ENCODE data around the gene PRPF6.
A peak's percentile ranks its signal among the peaks of the same experiment; 100 is the strongest.

PRPF6 gene

GRCh38 chr20:64042054-64042781, 61.3 kb downstream of the PRPF6 start:
- Histone ChIP-seq H3K4me1 (ENCODE audit: insufficient read depth, low read length) (peaks cover 19% of the 10 kb centered on the region; the same call in 1 of the 2 replicates), H3K9me3 (ENCODE audit: control insufficient read depth, insufficient read depth, low read length) (no peaks in the 10 kb centered on the region), H3K9ac (ENCODE audit: low read depth, low read length) (peak overlapping the region; percentile 71; the same call in 1 of the 2 replicates), H3K36me3 (ENCODE audit: insufficient read depth, low read length) (no peaks in the 10 kb centered on the region)

- Histone ChIP-seq H3K4me1 (ENCODE audit: insufficient read depth, low read length) (peaks cover 19% of the 10 kb centered on the region; the same call in 1 of the 2 replicates), H3K36me3 (ENCODE audit: insufficient read depth, low read length) (no peaks in the 10 kb centered on the region), H3K9ac (ENCODE audit: low read depth, low read length) (no peak overlapping the region), H3K9me3 (ENCODE audit: control insufficient read depth, insufficient read depth, low read length) (no peaks in the 10 kb centered on the region)
Measured at GRCh38 chr20:64043768-64044167, 62.8 kb downstream of the PRPF6 start.

- Histone ChIP-seq H3K36me3 (ENCODE audit: insufficient read depth, low read length) (no peaks in the 10 kb centered on the region), H3K4me1 (ENCODE audit: insufficient read depth, low read length) (peaks cover 14% of the 10 kb centered on the region; the same call in 1 of the 2 replicates), H3K9me3 (ENCODE audit: control insufficient read depth, insufficient read depth, low read length) (no peaks in the 10 kb centered on the region), H3K9ac (ENCODE audit: low read depth, low read length) (no peak overlapping the region)
Measured at GRCh38 chr20:64044484-64045247, 63.7 kb downstream of the PRPF6 start.

- no peaks in the 10 kb centered on the region for H3K9me3 ChIP-seq (ENCODE audit: control insufficient read depth, insufficient read depth, low read length)
- H3K4me1 ChIP-seq (ENCODE audit: insufficient read depth, low read length): peaks cover 18% of the 10 kb centered on the region; the same call in 1 of the 2 replicates
- no peaks in the 10 kb centered on the region for H3K36me3 ChIP-seq (ENCODE audit: insufficient read depth, low read length)
- H3K9ac ChIP-seq (ENCODE audit: low read depth, low read length): no peak overlapping the region
Measured at GRCh38 chr20:64045346-64046011, 64.5 kb downstream of the PRPF6 start.

GRCh38 chr20:64047046-64047389, 66.1 kb downstream of the PRPF6 start:
- no peaks in the 10 kb centered on the region for H3K36me3 ChIP-seq (ENCODE audit: insufficient read depth, low read length)
- H3K9me3 ChIP-seq (ENCODE audit: control insufficient read depth, insufficient read depth, low read length): no peaks in the 10 kb centered on the region
- H3K9ac ChIP-seq (ENCODE audit: low read depth, low read length): no peak overlapping the region
- H3K4me1 ChIP-seq (ENCODE audit: insufficient read depth, low read length): peaks cover 18% of the 10 kb centered on the region; the same call in 1 of the 2 replicates

- peak overlapping the region; percentile 37 for H3K9ac ChIP-seq (ENCODE audit: low read depth, low read length)
- peaks cover 18% of the 10 kb centered on the region; the same call in 1 of the 2 replicates for H3K4me1 ChIP-seq (ENCODE audit: insufficient read depth, low read length)
- H3K9me3 ChIP-seq (ENCODE audit: control insufficient read depth, insufficient read depth, low read length): no peaks in the 10 kb centered on the region
- H3K36me3 ChIP-seq (ENCODE audit: insufficient read depth, low read length): no peaks in the 10 kb centered on the region
Measured at GRCh38 chr20:64047968-64048401, 67.1 kb downstream of the PRPF6 start.

GRCh38 chr20:64048402-64049044, 67.6 kb downstream of the PRPF6 start:
- no peaks in the 10 kb centered on the region for H3K9me3 ChIP-seq (ENCODE audit: control insufficient read depth, insufficient read depth, low read length)
- H3K36me3 ChIP-seq (ENCODE audit: insufficient read depth, low read length): no peaks in the 10 kb centered on the region
- peaks cover 19% of the 10 kb centered on the region; the same call in 1 of the 2 replicates for H3K4me1 ChIP-seq (ENCODE audit: insufficient read depth, low read length)
- peak overlapping the region; percentile 37 for H3K9ac ChIP-seq (ENCODE audit: low read depth, low read length)

- Histone ChIP-seq H3K36me3 (ENCODE audit: insufficient read depth, low read length) (no peaks in the 10 kb centered on the region), H3K9me3 (ENCODE audit: control insufficient read depth, insufficient read depth, low read length) (no peaks in the 10 kb centered on the region), H3K4me1 (ENCODE audit: insufficient read depth, low read length) (peaks cover 25% of the 10 kb centered on the region; the same call in 1 of the 2 replicates), H3K9ac (ENCODE audit: low read depth, low read length) (peak within 1 kb of the TSS; percentile 37)
Measured at GRCh38 chr20:64049060-64049877, 68.3 kb downstream of the PRPF6 start, which contains the start of gene SOX18. Gene SOX18, minus strand, starts transcription at chr20:64049639. Its CDS starts 123 bp downstream, at chr20:64049516.

- Histone ChIP-seq H3K9ac (ENCODE audit: low read depth, low read length) (no peak overlapping the region; the same call in 1 of the 2 replicates), H3K9me3 (ENCODE audit: control insufficient read depth, insufficient read depth, low read length) (no peaks in the 10 kb centered on the region), H3K4me1 (ENCODE audit: insufficient read depth, low read length) (peaks cover 22% of the 10 kb centered on the region; the same call in 1 of the 2 replicates), H3K36me3 (ENCODE audit: insufficient read depth, low read length) (no peaks in the 10 kb centered on the region)
Measured at GRCh38 chr20:64049878-64050260, 68.9 kb downstream of the PRPF6 start.

GRCh38 chr20:64050261-64051032, 69.5 kb downstream of the PRPF6 start:
- no peak overlapping the region for H3K9ac ChIP-seq (ENCODE audit: low read depth, low read length)

GRCh38 chr20:64051033-64051452, 70.1 kb downstream of the PRPF6 start:
- Histone ChIP-seq H3K4me1 (ENCODE audit: insufficient read depth, low read length) (peaks cover 12% of the 10 kb centered on the region; the same call in 1 of the 2 replicates), H3K9ac (ENCODE audit: low read depth, low read length) (no peak overlapping the region), H3K36me3 (ENCODE audit: insufficient read depth, low read length) (no peaks in the 10 kb centered on the region), H3K9me3 (ENCODE audit: control insufficient read depth, insufficient read depth, low read length) (no peaks in the 10 kb centered on the region)

More at GRCh38 chr20:64050261-64051032, 69.5 kb downstream of the PRPF6 start:
- no peaks in the 10 kb centered on the region for H3K36me3 ChIP-seq (ENCODE audit: insufficient read depth, low read length)
- H3K9me3 ChIP-seq (ENCODE audit: control insufficient read depth, insufficient read depth, low read length): no peaks in the 10 kb centered on the region
- peaks cover 16% of the 10 kb centered on the region; the same call in 1 of the 2 replicates for H3K4me1 ChIP-seq (ENCODE audit: insufficient read depth, low read length)

GRCh38 chr20:64051561-64052325, 70.8 kb downstream of the PRPF6 start:
- H3K4me1 ChIP-seq (ENCODE audit: insufficient read depth, low read length): peaks cover 12% of the 10 kb centered on the region; the same call in 1 of the 2 replicates
- no peaks in the 10 kb centered on the region for H3K36me3 ChIP-seq (ENCODE audit: insufficient read depth, low read length)
- no peak overlapping the region for H3K9ac ChIP-seq (ENCODE audit: low read depth, low read length)
- no peaks in the 10 kb centered on the region for H3K9me3 ChIP-seq (ENCODE audit: control insufficient read depth, insufficient read depth, low read length)
